Central memory CD8-positive, alpha-beta T cell (primary cell): Measurements from ENCODE around the gene CMIP.
A peak's percentile ranks its signal among the peaks of the same experiment; 100 is the strongest.

Experiments used
- ATAC-seq: fragments of 150-1000 bp; cut with Tn5 transposase; replicated peaks from 2 replicates; pipeline ENCODE4 v1.10.0; 2022; ENCODE audit warnings: mild to moderate bottlenecking, moderate FRiP score, moderate number of reproducible peaks; ENCODE audit not compliant: poor library complexity, severe bottlenecking; ENCODE audit errors: extremely low read depth
- DNase-seq, 2 donors: peaks; one replicate each; pipeline ENCODE4 v3.0.0; 2021; ENCODE audit warnings: low spot score in 2 of 2
- H3K27ac Mint-ChIP-seq: one replicate; pipeline ENCODE4 v1.8.0; 2022; ENCODE audit warnings: low read depth, mild to moderate bottlenecking, moderate library complexity, mixed read lengths
- H3K27me3 Mint-ChIP-seq: one replicate; pipeline ENCODE4 v1.8.0; 2022; ENCODE audit warnings: mixed read lengths
- H3K36me3 Mint-ChIP-seq: one replicate; pipeline ENCODE4 v1.8.0; 2022; ENCODE audit warnings: mild to moderate bottlenecking, moderate library complexity, mixed read lengths; ENCODE audit not compliant: insufficient read depth
- H3K4me1 Mint-ChIP-seq: one replicate; pipeline ENCODE4 v1.8.0; 2022; ENCODE audit warnings: mixed read lengths
- H3K4me3 Mint-ChIP-seq: one replicate; pipeline ENCODE4 v1.8.0; 2022; ENCODE audit warnings: mild to moderate bottlenecking, moderate library complexity, mixed read lengths
- H3K9me3 Mint-ChIP-seq: one replicate; pipeline ENCODE4 v1.8.0; 2022; ENCODE audit warnings: mixed read lengths

CMIP gene

GRCh38 chr16:81718637-81719036, 274.0 kb downstream of the CMIP start:
- H3K4me1 Mint-ChIP-seq: peaks cover 51% of the 10 kb centered on the region
- no peak for DNase-seq
- peak overlapping the region; percentile 89 for H3K27ac Mint-ChIP-seq
- peak; percentile 10 for ATAC-seq
- H3K4me3 Mint-ChIP-seq: peak overlapping the region; percentile 62
- H3K36me3 Mint-ChIP-seq: peaks cover 7% of the 10 kb centered on the region
- no peaks in the 10 kb centered on the region for H3K9me3 Mint-ChIP-seq
- no peaks in the 10 kb centered on the region for H3K27me3 Mint-ChIP-seq

GRCh38 chr16:81719993-81720392, 275.4 kb downstream of the CMIP start:
- Mint-ChIP-seq H3K9me3 (no peaks in the 10 kb centered on the region), H3K36me3 (peaks cover 7% of the 10 kb centered on the region), H3K27ac (no peak overlapping the region), H3K27me3 (no peaks in the 10 kb centered on the region), H3K4me1 (peaks cover 45% of the 10 kb centered on the region), H3K4me3 (no peak overlapping the region)
- no peak for DNase-seq
- no peak for ATAC-seq

- peaks cover 4% of the 10 kb centered on the region for H3K36me3 Mint-ChIP-seq
- H3K4me1 Mint-ChIP-seq: peaks cover 33% of the 10 kb centered on the region
- no peak for ATAC-seq
- no peaks in the 10 kb centered on the region for H3K27me3 Mint-ChIP-seq
- H3K27ac Mint-ChIP-seq: no peak overlapping the region
- H3K4me3 Mint-ChIP-seq: no peak overlapping the region
- DNase-seq: no peak
- H3K9me3 Mint-ChIP-seq: no peaks in the 10 kb centered on the region
Observed at GRCh38 chr16:81720973-81721906, 276.6 kb downstream of the CMIP start.

- Mint-ChIP-seq H3K4me3 (no peak overlapping the region), H3K4me1 (peaks cover 17% of the 10 kb centered on the region), H3K9me3 (no peaks in the 10 kb centered on the region), H3K27me3 (no peaks in the 10 kb centered on the region), H3K27ac (no peak overlapping the region), H3K36me3 (peaks cover 2% of the 10 kb centered on the region)
- DNase-seq (peak in 1 of 2 donors; percentile 51), ATAC-seq (peak; percentile 59)
Observed at GRCh38 chr16:81723098-81723723, 278.6 kb downstream of the CMIP start.

GRCh38 chr16:81728435-81728834, 283.8 kb downstream of the CMIP start:
- Mint-ChIP-seq H3K27ac (no peak overlapping the region), H3K9me3 (no peaks in the 10 kb centered on the region), H3K27me3 (no peaks in the 10 kb centered on the region)

GRCh38 chr16:81729451-81729850, 284.8 kb downstream of the CMIP start:
- Mint-ChIP-seq H3K27ac (peak overlapping the region; percentile 81), H3K9me3 (no peaks in the 10 kb centered on the region), H3K4me3 (peak overlapping the region; percentile 89), H3K36me3 (peaks cover 5% of the 10 kb centered on the region), H3K27me3 (no peaks in the 10 kb centered on the region), H3K4me1 (peaks cover 17% of the 10 kb centered on the region)
- ATAC-seq: no peak
- DNase-seq: no peak

More at GRCh38 chr16:81728435-81728834, 283.8 kb downstream of the CMIP start:
- no peak for ATAC-seq
- Mint-ChIP-seq H3K36me3 (peaks cover 5% of the 10 kb centered on the region), H3K4me1 (peaks cover 17% of the 10 kb centered on the region), H3K4me3 (no peak overlapping the region)
- no peak for DNase-seq

- H3K36me3 Mint-ChIP-seq: peaks cover 5% of the 10 kb centered on the region
Observed at GRCh38 chr16:81730090-81731051, 285.8 kb downstream of the CMIP start.

GRCh38 chr16:81731649-81732048, 287.0 kb downstream of the CMIP start:
- Mint-ChIP-seq H3K4me3 (no peak overlapping the region), H3K27ac (no peak overlapping the region), H3K36me3 (peaks cover 5% of the 10 kb centered on the region), H3K9me3 (no peaks in the 10 kb centered on the region), H3K27me3 (no peaks in the 10 kb centered on the region), H3K4me1 (peaks cover 17% of the 10 kb centered on the region)
- no peak for ATAC-seq
- no peak for DNase-seq

More at GRCh38 chr16:81730090-81731051, 285.8 kb downstream of the CMIP start:
- H3K9me3 Mint-ChIP-seq: no peaks in the 10 kb centered on the region
- H3K27me3 Mint-ChIP-seq: no peaks in the 10 kb centered on the region
- ATAC-seq: peak; percentile 94
- H3K4me3 Mint-ChIP-seq: peak overlapping the region; percentile 89
- H3K4me1 Mint-ChIP-seq: peaks cover 17% of the 10 kb centered on the region
- peak overlapping the region; percentile 81 for H3K27ac Mint-ChIP-seq
- peak in 1 of 2 donors; percentile 38 for DNase-seq

GRCh38 chr16:81732699-81733098, 288.1 kb downstream of the CMIP start:
- Mint-ChIP-seq H3K27me3 (no peaks in the 10 kb centered on the region), H3K27ac (no peak overlapping the region), H3K4me3 (no peak overlapping the region)

GRCh38 chr16:81733295-81733694, 288.7 kb downstream of the CMIP start:
- Mint-ChIP-seq H3K36me3 (peaks cover 5% of the 10 kb centered on the region), H3K9me3 (no peaks in the 10 kb centered on the region), H3K4me3 (no peak overlapping the region), H3K27ac (no peak overlapping the region), H3K4me1 (peaks cover 24% of the 10 kb centered on the region), H3K27me3 (no peaks in the 10 kb centered on the region)
- ATAC-seq: no peak
- no peak for DNase-seq

More at GRCh38 chr16:81732699-81733098, 288.1 kb downstream of the CMIP start:
- no peak for DNase-seq
- Mint-ChIP-seq H3K9me3 (no peaks in the 10 kb centered on the region), H3K36me3 (peaks cover 5% of the 10 kb centered on the region), H3K4me1 (peaks cover 18% of the 10 kb centered on the region)
- no peak for ATAC-seq

- H3K27me3 Mint-ChIP-seq: no peaks in the 10 kb centered on the region
- no peaks in the 10 kb centered on the region for H3K9me3 Mint-ChIP-seq
- H3K4me3 Mint-ChIP-seq: no peak overlapping the region
- ATAC-seq (no peak), DNase-seq (no peak)
- H3K4me1 Mint-ChIP-seq: peaks cover 19% of the 10 kb centered on the region
- H3K36me3 Mint-ChIP-seq: peaks cover 5% of the 10 kb centered on the region
- H3K27ac Mint-ChIP-seq: no peak overlapping the region
Observed at GRCh38 chr16:81734632-81735434, 290.2 kb downstream of the CMIP start.
